Progenitor cell of endocrine pancreas (in vitro differentiated cells): ENCODE results near the gene FEM1B. TPM values are rescaled to one million over a fixed set of nuclear protein-coding genes. Genes with fewer than 3 reads are reported as not detected.

Source experiments
- DNase-seq: peaks from one replicate; pipeline ENCODE4 v3.0.0; 2021; ENCODE audit warnings: low spot score; ENCODE audit not compliant: unreplicated experiment
- H3K27ac Mint-ChIP-seq: 2 replicates; pipeline ENCODE4 v1.8.0; 2021; ENCODE audit warnings: mild to moderate bottlenecking, moderate library complexity, mixed read lengths
- H3K27me3 Mint-ChIP-seq: 2 replicates; pipeline ENCODE4 v1.8.0; 2021; ENCODE audit warnings: mixed read lengths
- H3K36me3 Mint-ChIP-seq: 2 replicates; pipeline ENCODE4 v1.8.0; 2022; ENCODE audit warnings: mixed read lengths; ENCODE audit not compliant: insufficient read depth
- H3K4me1 Mint-ChIP-seq: 2 replicates; pipeline ENCODE4 v1.8.0; 2021; ENCODE audit warnings: low read depth, mixed read lengths
- H3K4me3 Mint-ChIP-seq: 2 replicates; pipeline ENCODE4 v1.8.0; 2021; ENCODE audit warnings: low read depth, mild to moderate bottlenecking, moderate library complexity, mixed read lengths
- H3K9me3 Mint-ChIP-seq: 2 replicates; pipeline ENCODE4 v1.8.0; 2021; ENCODE audit warnings: low read depth, mixed read lengths
- CTCF ChIP-seq: fragments of 200-600 bp; sonication (generic); IDR thresholded peaks from one replicate; pipeline ENCODE4 v1.5.0; 2021; ENCODE audit warnings: antibody characterized with exemption, mild to moderate bottlenecking; ENCODE audit not compliant: unreplicated experiment
- total RNA-seq: library from RNA; stranded (reverse); gene quantifications from 2 replicates; pipeline ENCODE4 v1.2.1, GENCODE V29; 2021

The FEM1B gene
- total RNA-seq, 1 donor from 2014 or later, result 45.9 TPM

GRCh38 chr15:68235022-68235421, 42.5 kb upstream of the FEM1B start:
- H3K27me3 Mint-ChIP-seq, result peaks cover 12% of the 10 kb centered on the region
- TF ChIP-seq CTCF, result no peak
- peaks cover 6% of the 10 kb centered on the region for H3K4me1 Mint-ChIP-seq
- H3K4me3 Mint-ChIP-seq, result no peak overlapping the region
- H3K27ac Mint-ChIP-seq, result no peak overlapping the region
- peaks cover 3% of the 10 kb centered on the region for H3K9me3 Mint-ChIP-seq
- H3K36me3 Mint-ChIP-seq, result no peaks in the 10 kb centered on the region
- DNase-seq, result no peak

- Mint-ChIP-seq H3K27ac (no peak overlapping the region), H3K9me3 (peaks cover 9% of the 10 kb centered on the region), H3K36me3 (peaks cover 2% of the 10 kb centered on the region), H3K27me3 (no peaks in the 10 kb centered on the region), H3K4me1 (peaks cover 3% of the 10 kb centered on the region), H3K4me3 (no peak overlapping the region)
- DNase-seq, result no peak
- no peak for TF ChIP-seq CTCF
Observed at GRCh38 chr15:68239025-68239424, 38.5 kb upstream of the FEM1B start.

- peaks cover 5% of the 10 kb centered on the region for H3K36me3 Mint-ChIP-seq
- peaks cover 20% of the 10 kb centered on the region for H3K9me3 Mint-ChIP-seq
- H3K27me3 Mint-ChIP-seq, result no peaks in the 10 kb centered on the region
- DNase-seq, result no peak
- no peak overlapping the region for H3K27ac Mint-ChIP-seq
- no peak for TF ChIP-seq CTCF
- no peak overlapping the region for H3K4me3 Mint-ChIP-seq
- no peaks in the 10 kb centered on the region for H3K4me1 Mint-ChIP-seq
Observed at GRCh38 chr15:68241088-68241935, 36.2 kb upstream of the FEM1B start.

GRCh38 chr15:68244235-68244634, 33.3 kb upstream of the FEM1B start:
- no peak for DNase-seq
- Mint-ChIP-seq H3K9me3 (peaks cover 21% of the 10 kb centered on the region), H3K27me3 (no peaks in the 10 kb centered on the region), H3K4me1 (no peaks in the 10 kb centered on the region), H3K4me3 (no peak overlapping the region), H3K36me3 (peaks cover 7% of the 10 kb centered on the region), H3K27ac (no peak overlapping the region)
- TF ChIP-seq CTCF, result no peak

- TF ChIP-seq CTCF, result no peak
- peaks cover 5% of the 10 kb centered on the region for H3K36me3 Mint-ChIP-seq
- no peak overlapping the region for H3K27ac Mint-ChIP-seq
- H3K9me3 Mint-ChIP-seq, result peaks cover 15% of the 10 kb centered on the region
- H3K4me3 Mint-ChIP-seq, result no peak overlapping the region
- no peaks in the 10 kb centered on the region for H3K4me1 Mint-ChIP-seq
- DNase-seq, result no peak
- peaks cover under 1% of the 10 kb centered on the region for H3K27me3 Mint-ChIP-seq
Observed at GRCh38 chr15:68249058-68249713, 28.4 kb upstream of the FEM1B start.
